Natural killer cell (primary cell): Measurements from ENCODE around the gene ASTN2. TPM values are rescaled to one million over a fixed set of nuclear protein-coding genes. Genes with fewer than 3 reads are reported as not detected.

Experiments used
- ATAC-seq, 3 donors: fragments of 150-1000 bp in 2 of 3; fragments of 200-7000 bp in 1 of 3; cut with Tn5 transposase; 1 replicate in 1 of 3; 2 replicates in 2 of 3; pipeline ENCODE4 v1.10.0; 2021; ENCODE audit warnings: mild to moderate bottlenecking in 2 of 3, moderate library complexity in 2 of 3
- DNase-seq, 2 donors: peaks; one replicate each; pipeline versions ENCODE4 v3.0.0 to v3.0.0-alpha.2; 2013 to 2021; ENCODE audit warnings: mixed read lengths in 1 of 2
- H3K27ac ChIP-seq: one replicate; pipeline ENCODE4 v1.5.1; 2013; ENCODE audit warnings: mild to moderate bottlenecking, low read length
- H3K27me3 ChIP-seq: one replicate; pipeline ENCODE4 v1.6.1; 2013; ENCODE audit warnings: low read length; ENCODE audit not compliant: control insufficient read depth, insufficient read depth
- H3K36me3 ChIP-seq: one replicate; pipeline ENCODE4 v1.6.1; 2013; ENCODE audit warnings: low read length; ENCODE audit not compliant: control insufficient read depth, insufficient read depth
- H3K4me1 ChIP-seq: one replicate; pipeline ENCODE4 v1.6.1; 2013; ENCODE audit warnings: low read length; ENCODE audit not compliant: control insufficient read depth, insufficient read depth
- H3K4me3 ChIP-seq: one replicate; pipeline ENCODE4 v1.5.1; 2013; ENCODE audit warnings: low read length
- H3K9me3 ChIP-seq: one replicate; pipeline ENCODE4 v1.6.1; 2013; ENCODE audit warnings: low read length; ENCODE audit not compliant: control insufficient read depth, insufficient read depth
- H3K27ac Mint-ChIP-seq, 2 donors: one replicate each; pipeline ENCODE4 v1.8.0; 2022; ENCODE audit warnings: mild to moderate bottlenecking in 2 of 2, mixed read lengths in 2 of 2, moderate library complexity in 1 of 2
- H3K27me3 Mint-ChIP-seq, 2 donors: one replicate each; pipeline ENCODE4 v1.8.0; 2022; ENCODE audit warnings: low read depth in 2 of 2, mixed read lengths in 2 of 2
- H3K36me3 Mint-ChIP-seq: one replicate; pipeline ENCODE4 v1.8.0; 2022; ENCODE audit warnings: mixed read lengths
- H3K4me1 Mint-ChIP-seq, 2 donors: one replicate each; pipeline ENCODE4 v1.8.0; 2022; ENCODE audit warnings: mixed read lengths in 2 of 2
- H3K4me3 Mint-ChIP-seq: one replicate; pipeline ENCODE4 v1.8.0; 2022; ENCODE audit warnings: mild to moderate bottlenecking, moderate library complexity, mixed read lengths
- H3K9me3 Mint-ChIP-seq, 2 donors: one replicate each; pipeline ENCODE4 v1.8.0; 2022; ENCODE audit warnings: mixed read lengths in 2 of 2
- WGBS: methylation state at CpG from one replicate; pipeline ENCODE4 v1.1.7; 2013; ENCODE audit warnings: missing lambda C conversion rate; ENCODE audit not compliant: insufficient coverage; 5-methylcytosine and 5-hydroxymethylcytosine counted together
- intact Hi-C: fragments of 100-400 bp; cut with micrococcal nuclease; formaldehyde crosslinking; loops from one replicate; pipeline ENCODE4 v1.14.2; 2022
- total RNA-seq, 4 donors: library from RNA; stranded (reverse); fragments of 120-200 nt in 1 of 4; gene quantifications; one replicate each; pipeline versions ENCODE4 v1.2.3 to v1.2.4, GENCODE V29; 2013 to 2022
- TF ChIP-seq, protein P1 (sequence below): fragments of 200-600 bp; IDR thresholded peaks from one replicate; pipeline ENCODE4 v1.8.0; 2022; ENCODE audit warnings: antibody characterized with exemption

ASTN2 gene
- total RNA-seq, 3 donors from 2014 or later (not counting 1 experiment from before 2014, with no cell fraction given): 3.0 to 3.5 (median 3.2) TPM

- Mint-ChIP-seq H3K36me3 (peaks cover 7% of the 10 kb centered on the region), H3K27me3 (no peaks in the 10 kb centered on the region), H3K4me1 (no peaks in the 10 kb centered on the region), H3K9me3 (peaks cover 6 to 14% of the 10 kb centered on the region in 2 donors), H3K27ac (no peak overlapping the region), H3K4me3 (no peak overlapping the region)
- Histone ChIP-seq H3K4me1 (no peaks in the 10 kb centered on the region), H3K9me3 (peaks cover 9% of the 10 kb centered on the region), H3K4me3 (no peak overlapping the region), H3K27ac (no peak overlapping the region), H3K36me3 (no peaks in the 10 kb centered on the region), H3K27me3 (no peaks in the 10 kb centered on the region)
- TF ChIP-seq, protein P1, sequence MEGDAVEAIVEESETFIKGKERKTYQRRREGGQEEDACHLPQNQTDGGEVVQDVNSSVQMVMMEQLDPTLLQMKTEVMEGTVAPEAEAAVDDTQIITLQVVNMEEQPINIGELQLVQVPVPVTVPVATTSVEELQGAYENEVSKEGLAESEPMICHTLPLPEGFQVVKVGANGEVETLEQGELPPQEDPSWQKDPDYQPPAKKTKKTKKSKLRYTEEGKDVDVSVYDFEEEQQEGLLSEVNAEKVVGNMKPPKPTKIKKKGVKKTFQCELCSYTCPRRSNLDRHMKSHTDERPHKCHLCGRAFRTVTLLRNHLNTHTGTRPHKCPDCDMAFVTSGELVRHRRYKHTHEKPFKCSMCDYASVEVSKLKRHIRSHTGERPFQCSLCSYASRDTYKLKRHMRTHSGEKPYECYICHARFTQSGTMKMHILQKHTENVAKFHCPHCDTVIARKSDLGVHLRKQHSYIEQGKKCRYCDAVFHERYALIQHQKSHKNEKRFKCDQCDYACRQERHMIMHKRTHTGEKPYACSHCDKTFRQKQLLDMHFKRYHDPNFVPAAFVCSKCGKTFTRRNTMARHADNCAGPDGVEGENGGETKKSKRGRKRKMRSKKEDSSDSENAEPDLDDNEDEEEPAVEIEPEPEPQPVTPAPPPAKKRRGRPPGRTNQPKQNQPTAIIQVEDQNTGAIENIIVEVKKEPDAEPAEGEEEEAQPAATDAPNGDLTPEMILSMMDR: no peak
- ATAC-seq: no peak
- no peak for DNase-seq
- WGBS: 80% methylated on average over 6 of the region's 6 CpGs
- intact Hi-C loops: no loop called here
Measured at GRCh38 chr9:116873937-116874914, 540.6 kb downstream of the ASTN2 start.

DNA sequence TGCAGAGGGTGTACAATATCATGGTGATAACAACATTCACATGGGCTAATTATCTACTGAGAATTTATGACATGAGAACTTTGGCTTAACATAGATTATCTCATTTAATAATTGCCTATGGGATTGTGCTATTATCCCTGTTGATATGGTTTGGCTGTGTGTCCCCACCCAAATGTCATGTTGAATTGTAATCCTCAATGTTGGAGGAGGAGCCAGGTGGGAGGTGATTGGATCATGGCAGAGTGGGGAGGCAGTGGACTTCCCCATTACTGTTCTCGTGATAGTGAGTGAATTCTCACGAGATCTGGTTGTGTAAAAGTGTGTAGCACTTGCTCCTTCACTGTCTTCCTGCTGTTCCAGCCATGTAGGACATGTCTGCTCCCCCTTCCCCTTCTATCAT, 541.4 kb downstream of the ASTN2 start:
- DNase-seq: no peak
- Mint-ChIP-seq H3K9me3 (peaks cover 6 to 14% of the 10 kb centered on the region in 2 donors), H3K4me3 (no peak overlapping the region), H3K27me3 (no peaks in the 10 kb centered on the region), H3K4me1 (no peaks in the 10 kb centered on the region), H3K27ac (no peak overlapping the region), H3K36me3 (peaks cover 7% of the 10 kb centered on the region)
- Histone ChIP-seq H3K4me1 (no peaks in the 10 kb centered on the region), H3K27ac (no peak overlapping the region), H3K27me3 (no peaks in the 10 kb centered on the region), H3K4me3 (no peak overlapping the region), H3K9me3 (peaks cover 9% of the 10 kb centered on the region), H3K36me3 (no peaks in the 10 kb centered on the region)
- TF ChIP-seq, protein P1: no peak
- no peak for ATAC-seq
- intact Hi-C loops: no loop called here
- WGBS: no CpG with 5 or more reads among the region's 2 CpGs

DNA sequence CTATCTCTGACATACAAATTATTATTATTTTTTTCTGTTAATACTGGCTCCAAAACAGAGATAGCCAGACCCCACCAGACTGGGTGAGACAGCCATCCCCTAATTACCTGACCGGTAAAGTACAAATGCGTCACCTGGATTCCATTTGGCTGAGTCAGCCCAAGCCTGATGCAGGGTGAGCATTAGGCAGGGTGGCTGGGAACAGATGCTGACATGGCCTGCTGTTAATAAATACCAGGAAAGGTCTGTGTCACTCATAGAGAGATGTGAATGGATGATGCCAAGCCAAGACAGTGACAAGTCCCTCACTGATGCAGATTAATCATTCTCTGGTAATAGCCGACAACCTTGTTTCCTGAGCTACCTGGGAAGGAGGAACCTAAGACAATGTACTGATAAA, 544.3 kb downstream of the ASTN2 start:
- Mint-ChIP-seq H3K9me3 (peaks cover 6 to 7% of the 10 kb centered on the region in 2 donors), H3K36me3 (no peaks in the 10 kb centered on the region), H3K4me1 (no peaks in the 10 kb centered on the region), H3K27ac (no peak overlapping the region), H3K27me3 (no peaks in the 10 kb centered on the region), H3K4me3 (no peak overlapping the region)
- 97% methylated on average over 3 of the region's 3 CpGs for WGBS
- peaks cover 2% of the 10 kb centered on the region for H3K9me3 ChIP-seq
- no peaks in the 10 kb centered on the region for H3K36me3 ChIP-seq
- H3K4me1 ChIP-seq: no peaks in the 10 kb centered on the region
- no peak overlapping the region for H3K27ac ChIP-seq
- intact Hi-C loops: no loop called here
- no peak overlapping the region for H3K4me3 ChIP-seq
- DNase-seq (no peak), ATAC-seq (no peak)
- TF ChIP-seq, protein P1: no peak
- H3K27me3 ChIP-seq: no peaks in the 10 kb centered on the region
